GM19099 (cell line): ENCODE results near the gene SMIM32.

ENCODE experiments used
- POLR2A ChIP-seq: IDR thresholded peaks from 3 replicates; pipeline ENCODE4 v1.6.1; 2011; ENCODE audit warnings: low read depth; ENCODE audit not compliant: insufficient read length; ENCODE audit errors: extremely low read depth

SMIM32 gene

DNA sequence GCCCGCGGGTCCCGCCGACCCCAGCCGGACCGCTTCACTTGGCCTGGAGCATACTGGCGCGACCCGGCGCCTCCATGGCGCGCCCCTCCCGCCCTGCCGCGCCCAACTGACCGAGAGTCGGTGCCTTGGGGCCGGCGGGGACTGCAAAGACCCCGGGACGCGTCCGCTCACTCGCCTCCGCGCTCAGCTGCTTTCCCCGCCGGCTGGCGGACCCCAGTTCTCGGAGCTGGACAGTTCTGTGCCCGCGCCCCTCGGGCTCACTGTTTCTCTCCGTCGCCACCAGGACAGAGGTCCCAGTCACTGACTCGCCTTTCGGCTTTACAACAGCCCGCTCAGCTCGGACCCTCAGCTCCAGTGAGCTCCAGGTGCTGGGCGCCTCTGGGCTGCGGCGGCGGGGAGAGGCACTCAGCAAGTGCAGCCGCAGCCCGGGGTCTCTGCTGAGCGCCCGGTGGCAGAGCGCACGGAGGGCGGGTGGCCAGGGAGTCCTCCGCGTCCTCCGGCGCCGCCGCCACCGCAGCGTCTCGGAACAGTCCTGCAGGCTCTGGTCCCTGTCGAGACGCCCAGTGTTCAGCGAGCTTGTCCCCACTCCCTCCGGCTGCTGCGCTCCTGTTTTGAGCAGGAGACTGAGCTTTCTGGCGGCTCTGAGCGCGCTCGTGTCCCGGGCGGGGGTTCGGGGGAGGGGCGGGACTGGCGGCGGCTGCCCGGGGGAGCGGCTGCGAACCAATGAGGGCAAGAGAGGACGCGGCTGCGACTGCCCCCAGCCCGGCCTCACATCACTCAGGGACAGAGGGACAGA is at the start of gene SMIM32:
TSS of gene SMIM32 (minus strand) at position 637 of the 796 bp plus-strand sequence. CDS start 638 bp downstream, outside the sequence.
- no peak for TF ChIP-seq POLR2A

DNA sequence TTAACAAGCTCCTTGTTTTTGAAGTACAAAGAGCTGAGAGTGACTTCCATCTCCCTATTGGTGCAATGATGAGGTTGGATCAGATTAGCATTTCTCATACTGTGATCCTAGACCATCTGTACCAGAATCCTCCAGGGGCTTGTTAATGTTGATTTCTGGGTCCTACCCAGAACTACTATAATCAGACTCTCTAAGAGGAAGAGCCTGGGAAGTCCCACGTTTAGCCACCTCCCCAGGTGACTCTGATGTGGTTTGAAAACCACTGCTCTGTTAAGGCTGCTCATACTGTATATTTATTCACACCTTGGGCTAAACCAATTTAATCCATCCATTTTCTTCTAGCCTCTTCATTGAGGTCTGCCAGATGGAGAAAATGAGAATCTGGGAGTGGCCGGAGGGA is 49.6 kb upstream of the SMIM32 start:
- no peak for TF ChIP-seq POLR2A

DNA sequence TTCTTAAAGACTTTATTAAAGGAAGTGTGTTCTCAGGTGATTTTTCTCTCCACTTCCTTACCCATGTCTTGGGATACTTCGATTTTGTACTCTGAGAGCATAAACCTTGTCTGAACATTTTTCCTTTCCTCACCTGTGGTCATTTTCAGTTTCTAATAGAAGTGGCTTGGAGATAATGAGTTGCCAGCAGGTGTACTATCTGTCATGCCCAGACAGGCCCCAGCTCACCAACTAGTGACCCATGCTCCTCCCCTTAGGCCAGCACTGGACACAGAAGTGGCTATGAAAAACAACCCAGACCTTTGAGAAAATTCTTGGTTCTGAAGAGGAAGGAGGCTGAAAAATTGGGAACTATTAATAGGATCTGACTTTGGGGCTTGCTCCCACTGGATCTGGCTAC is 49.2 kb upstream of the SMIM32 start:
- no peak for TF ChIP-seq POLR2A

- TF ChIP-seq POLR2A: no peak
These were observed 47.9 kb upstream of the SMIM32 start for GRCh38 chr5:136240894-136241293.

- no peak for TF ChIP-seq POLR2A
These were observed 43.6 kb upstream of the SMIM32 start for GRCh38 chr5:136236479-136237083.

DNA sequence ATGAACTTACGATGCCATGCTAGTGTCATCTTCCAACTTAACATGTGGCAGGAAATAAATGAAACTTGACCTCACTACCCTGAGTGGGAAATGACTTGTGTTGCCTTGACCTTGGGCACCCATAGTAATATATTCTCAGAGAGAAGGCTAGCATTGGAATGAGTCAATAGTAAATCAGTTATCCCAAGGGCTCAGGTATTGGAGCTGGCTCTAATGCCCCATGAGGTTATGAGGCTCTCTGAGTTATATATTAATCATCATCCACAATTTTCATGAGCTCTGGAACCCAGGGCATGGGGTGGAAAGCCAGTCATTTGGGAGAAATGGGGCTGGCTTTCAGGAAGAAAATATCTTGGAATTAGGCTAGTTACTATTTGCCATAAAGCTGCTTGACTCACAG is 42.4 kb upstream of the SMIM32 start:
- no peak for TF ChIP-seq POLR2A

- TF ChIP-seq POLR2A: no peak
These were observed 39.4 kb upstream of the SMIM32 start for GRCh38 chr5:136232316-136232715.

DNA sequence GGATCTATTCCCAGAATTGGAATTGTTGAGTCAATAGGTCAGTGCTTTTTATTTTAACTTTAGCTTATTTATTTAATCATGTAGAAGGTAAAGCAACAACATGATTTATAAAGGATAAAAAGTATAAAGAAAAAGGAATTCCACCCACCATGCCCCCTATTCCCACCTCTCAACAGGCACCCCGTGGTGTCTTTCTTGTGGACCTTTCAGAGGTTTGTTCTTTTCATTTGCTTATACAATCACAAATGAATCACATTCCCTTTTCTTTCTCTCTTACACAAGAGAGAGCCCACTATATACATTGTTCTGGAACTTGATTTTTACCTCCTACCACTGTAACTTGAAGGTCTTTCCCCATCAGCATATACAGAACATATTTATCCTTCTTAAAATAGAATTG is 37.2 kb upstream of the SMIM32 start:
- TF ChIP-seq POLR2A: no peak

- no peak for TF ChIP-seq POLR2A
These were observed 35.3 kb upstream of the SMIM32 start for GRCh38 chr5:136228136-136228757.

GRCh38 chr5:136226401-136226800 is 33.4 kb upstream of the SMIM32 start:
- TF ChIP-seq POLR2A: no peak

DNA sequence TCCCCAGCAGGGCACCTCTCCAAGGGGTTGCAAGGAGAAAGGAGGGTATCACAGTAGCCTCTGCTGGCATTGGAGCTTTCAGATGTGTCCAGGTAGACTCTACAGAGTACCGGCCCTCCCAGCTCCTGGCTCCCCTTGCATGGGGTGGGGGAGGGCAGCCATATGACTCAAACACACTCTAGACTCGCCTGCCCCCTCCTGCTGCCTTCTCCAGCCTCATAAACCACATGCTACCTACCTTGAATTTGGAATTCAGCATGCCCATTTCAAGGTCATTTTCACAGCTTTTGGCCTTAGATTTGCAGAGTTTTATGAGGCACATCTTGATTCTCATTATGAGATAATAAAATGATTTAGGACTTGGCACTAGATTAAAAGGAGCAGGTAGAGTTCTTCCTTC is 32.8 kb upstream of the SMIM32 start:
- TF ChIP-seq POLR2A: no peak

DNA sequence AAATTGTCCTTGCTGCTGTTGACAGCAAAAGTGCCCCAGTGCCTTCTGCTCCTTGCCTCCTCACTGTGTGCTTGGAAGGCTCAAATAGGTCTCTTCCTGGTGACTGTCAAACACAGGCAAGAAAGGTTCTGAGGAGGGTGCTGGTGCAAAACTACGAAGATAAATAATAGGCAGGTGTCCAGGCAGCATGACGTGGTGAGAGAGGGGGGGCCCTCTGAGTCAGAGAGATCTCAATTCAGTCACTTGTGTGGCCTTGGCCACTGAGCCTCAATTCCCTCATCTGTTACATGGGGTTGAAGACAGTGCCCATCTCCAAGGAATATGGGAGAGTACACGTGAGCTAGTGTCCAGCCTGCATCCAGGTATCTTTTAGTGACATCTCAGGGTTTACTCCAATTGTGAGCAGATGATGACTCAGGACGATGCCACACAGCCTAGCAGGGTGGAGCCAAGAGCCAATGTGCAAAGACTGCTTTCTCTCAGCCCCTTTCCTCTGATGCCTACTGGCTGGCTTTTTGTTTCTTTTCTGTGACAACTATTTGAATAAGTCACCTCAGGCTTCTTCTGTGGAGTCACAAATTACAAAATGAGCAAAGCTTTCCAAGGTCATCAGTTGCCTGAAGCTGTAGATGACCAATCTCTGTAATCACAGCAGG is 29.7 kb upstream of the SMIM32 start:
- TF ChIP-seq POLR2A: no peak

DNA sequence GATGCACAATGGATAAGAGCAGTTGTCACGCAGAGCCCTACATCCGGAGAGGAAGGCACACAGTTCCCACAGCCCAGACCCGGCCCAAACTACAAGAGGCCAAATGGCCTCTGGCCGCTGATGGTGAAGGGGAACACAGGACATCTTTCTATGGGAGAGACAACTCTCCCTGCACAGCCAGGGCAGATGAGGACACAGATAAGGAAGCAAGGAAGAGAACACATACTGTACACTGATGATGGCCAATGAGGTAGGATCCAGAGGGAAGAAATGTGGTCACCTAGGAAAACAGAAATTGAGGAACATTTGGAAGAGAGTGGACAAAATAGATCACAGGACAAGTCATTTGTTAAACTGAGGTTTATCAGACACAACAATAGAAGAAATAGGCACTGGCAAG is 28.4 kb upstream of the SMIM32 start:
- TF ChIP-seq POLR2A: no peak

DNA sequence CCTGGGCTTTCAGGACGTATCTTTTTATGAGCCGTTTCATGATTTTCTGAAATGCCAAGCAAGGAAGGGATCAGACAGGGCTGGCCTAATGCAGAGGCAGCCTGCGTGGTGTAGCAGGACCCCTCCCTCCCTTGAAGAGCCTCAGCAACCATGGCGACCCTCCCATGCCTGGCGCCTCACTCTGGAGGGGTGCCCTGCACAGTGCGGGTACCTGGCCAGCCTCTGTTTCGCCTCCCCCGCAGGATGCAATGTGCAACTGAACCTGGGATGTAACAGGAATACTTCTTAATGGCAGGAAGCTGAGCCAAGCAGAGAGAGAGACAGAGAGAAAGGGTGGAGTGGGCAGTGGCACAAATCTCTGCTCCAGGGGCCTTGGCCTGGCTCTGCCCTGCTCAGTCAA is 23.3 kb upstream of the SMIM32 start:
- no peak for TF ChIP-seq POLR2A

DNA sequence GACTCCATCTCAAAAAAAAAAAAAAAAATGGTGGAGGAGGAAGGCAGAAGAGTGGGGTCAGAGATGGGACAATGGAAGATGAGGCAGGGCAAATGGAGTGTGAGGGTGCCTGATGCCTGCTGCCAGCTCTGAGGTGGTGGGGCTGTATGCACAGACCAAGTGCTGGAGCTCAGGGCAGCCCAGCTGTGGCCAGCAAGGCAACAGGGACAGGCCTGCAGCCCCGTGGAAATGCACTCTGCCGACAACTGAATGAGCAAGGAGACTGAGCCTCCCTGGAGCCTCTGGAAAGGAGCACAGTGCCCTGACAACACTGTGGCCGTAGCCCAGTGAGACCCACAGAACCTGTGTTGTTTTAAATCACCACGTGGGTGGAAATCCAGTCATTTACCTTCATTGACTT is 22.9 kb upstream of the SMIM32 start:
- TF ChIP-seq POLR2A: no peak

DNA sequence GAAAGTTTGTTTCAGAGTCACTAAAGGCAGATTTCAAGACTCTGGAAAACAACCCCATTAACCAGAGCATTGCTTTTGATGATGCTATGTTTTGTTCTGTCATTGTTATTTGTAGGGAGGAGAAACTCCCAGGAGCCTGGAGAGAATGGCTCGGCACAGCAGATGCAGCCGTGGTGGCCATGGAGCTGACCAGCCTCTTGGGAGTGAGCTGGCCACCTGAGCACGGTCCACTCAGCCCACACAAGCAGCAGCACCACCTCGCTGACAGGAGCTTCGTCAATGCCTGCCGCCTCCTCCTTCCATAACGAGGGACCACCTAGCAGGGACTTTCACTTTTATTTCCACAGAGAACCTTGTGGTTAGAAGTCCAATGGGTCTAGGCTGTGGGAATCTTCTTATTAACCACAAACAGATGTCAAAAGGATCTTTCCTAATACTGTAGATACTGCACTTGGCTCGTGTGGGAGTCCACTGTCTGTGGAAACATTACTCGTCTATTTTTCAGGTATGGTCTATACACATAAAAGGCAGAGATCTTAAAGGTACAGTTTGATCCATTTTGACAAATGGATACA is 21.0 kb upstream of the SMIM32 start:
- no peak for TF ChIP-seq POLR2A

DNA sequence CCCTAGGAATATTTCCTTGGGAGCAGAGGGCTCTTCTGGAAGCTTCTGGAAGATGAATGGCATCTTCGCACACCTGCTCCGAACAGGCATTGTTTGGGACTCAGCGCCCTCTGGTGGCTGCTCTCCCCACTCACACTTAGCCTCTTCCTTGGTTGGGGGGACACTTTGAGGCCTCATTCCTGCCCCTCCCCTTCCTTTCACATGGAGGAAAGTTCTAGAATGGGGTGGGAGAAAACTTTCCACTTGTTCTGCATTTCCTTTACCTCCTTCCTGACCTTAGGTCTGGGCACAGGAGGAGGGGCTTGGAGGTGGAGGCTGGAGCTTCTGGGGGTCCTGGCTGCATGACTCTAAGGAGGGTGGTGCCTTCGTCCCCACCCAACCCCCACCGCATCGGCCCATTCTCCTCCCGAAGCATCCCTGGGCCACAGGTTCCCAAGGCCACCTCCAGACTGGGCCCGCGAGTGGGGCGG is 19.3 kb upstream of the SMIM32 start:
- TF ChIP-seq POLR2A: no peak
